Stimulated activated CD8-positive, alpha-beta memory T cell treated with anti-CD3 and anti-CD28 coated beads, Interleukin-2, amount 100 ng/mL, for 1 hour (primary cell): ENCODE results near the gene AGFG1.

Source experiments
- DNase-seq, 2 donors: peaks; one replicate each; pipeline ENCODE4 v3.0.0-alpha.2; 2020; ENCODE audit warnings: low read depth in 2 of 2

AGFG1 gene

GRCh38 chr2:227461811-227462461 is 10.0 kb upstream of the AGFG1 start:
- no peak for DNase-seq

- no peak for DNase-seq
These were observed 9.4 kb upstream of the AGFG1 start for GRCh38 chr2:227462462-227462951.

- DNase-seq = no peak
These were observed 8.7 kb upstream of the AGFG1 start for GRCh38 chr2:227462972-227463931.

GRCh38 chr2:227464361-227464760 is 7.6 kb upstream of the AGFG1 start:
- DNase-seq = no peak

- no peak for DNase-seq
These were observed 7.1 kb upstream of the AGFG1 start for GRCh38 chr2:227464851-227465250.

- DNase-seq = no peak
These were observed 4.9 kb upstream of the AGFG1 start for GRCh38 chr2:227466887-227467600.

- DNase-seq = no peak
These were observed 544 bp upstream of the AGFG1 start for GRCh38 chr2:227471412-227471811.

GRCh38 chr2:227472265-227473121 is 537 bp downstream of the AGFG1 start:
- peak in 1 of 2 donors; percentile 9 for DNase-seq

- no peak for DNase-seq
These were observed 1.1 kb downstream of the AGFG1 start for GRCh38 chr2:227473122-227473461.

GRCh38 chr2:227473806-227474205 is 1.9 kb downstream of the AGFG1 start:
- DNase-seq = no peak

- DNase-seq = no peak
These were observed 2.5 kb downstream of the AGFG1 start for GRCh38 chr2:227474410-227474809.

- DNase-seq = no peak
These were observed 5.3 kb downstream of the AGFG1 start for GRCh38 chr2:227477291-227477690.

GRCh38 chr2:227479865-227480475 is 8.0 kb downstream of the AGFG1 start:
- DNase-seq = no peak

- no peak for DNase-seq
These were observed 8.6 kb downstream of the AGFG1 start for GRCh38 chr2:227480528-227480927.

- no peak for DNase-seq
These were observed 10.8 kb downstream of the AGFG1 start for GRCh38 chr2:227482638-227483340.

- DNase-seq = no peak
These were observed 13.5 kb downstream of the AGFG1 start for GRCh38 chr2:227485429-227485828.

- DNase-seq = no peak
These were observed 14.7 kb downstream of the AGFG1 start for GRCh38 chr2:227486688-227487087.

- DNase-seq = no peak
These were observed 16.1 kb downstream of the AGFG1 start for GRCh38 chr2:227488045-227488444.

- no peak for DNase-seq
These were observed 19.4 kb downstream of the AGFG1 start for GRCh38 chr2:227491386-227491785.

GRCh38 chr2:227493524-227493923 is 21.6 kb downstream of the AGFG1 start:
- DNase-seq = no peak
